MG63 (cell line): ENCODE results near the gene SPIN4. TPM values are rescaled to one million over a fixed set of nuclear protein-coding genes. Genes with fewer than 3 reads are reported as not detected.
"Not testable (repeated sequence)": the region's sequence is repeated elsewhere in the genome, so short reads cannot be mapped to it uniquely, and the experiment has no call there.

Experiments
- DNase-seq: peaks from one replicate; pipeline ENCODE4 v3.0.0-alpha.2; 2020
- H3K27me3 ChIP-seq: fragments of 250-450 bp; sonication (Bioruptor Pico); 2 replicates; pipeline ENCODE4 v1.5.1; 2020; ENCODE audit warnings: mild to moderate bottlenecking, moderate library complexity
- H3K36me3 ChIP-seq: fragments of 250-450 bp; sonication (Bioruptor Pico); 2 replicates; pipeline ENCODE4 v1.5.1; 2020; ENCODE audit warnings: mild to moderate bottlenecking, moderate library complexity
- H3K4me3 ChIP-seq: fragments of 250-450 bp; sonication (Bioruptor Pico); 2 replicates; pipeline ENCODE4 v1.5.1; 2020; ENCODE audit warnings: mild to moderate bottlenecking, moderate library complexity
- H3K9me3 ChIP-seq: fragments of 250-450 bp; sonication (Bioruptor Pico); 2 replicates; pipeline ENCODE4 v1.5.1; 2020; ENCODE audit warnings: mild to moderate bottlenecking, moderate library complexity
- total RNA-seq: library from RNA; depleted of rRNA; stranded (reverse); fragments of >200 nt; shearing (Covaris generic); gene quantifications from 2 replicates; pipeline ENCODE4 v1.2.3, GENCODE V29; 2014; ENCODE audit warnings: low replicate concordance; rRNA removed

SPIN4 gene
- 4.1 and 4.4 TPM in 2 replicates for total RNA-seq

DNA sequence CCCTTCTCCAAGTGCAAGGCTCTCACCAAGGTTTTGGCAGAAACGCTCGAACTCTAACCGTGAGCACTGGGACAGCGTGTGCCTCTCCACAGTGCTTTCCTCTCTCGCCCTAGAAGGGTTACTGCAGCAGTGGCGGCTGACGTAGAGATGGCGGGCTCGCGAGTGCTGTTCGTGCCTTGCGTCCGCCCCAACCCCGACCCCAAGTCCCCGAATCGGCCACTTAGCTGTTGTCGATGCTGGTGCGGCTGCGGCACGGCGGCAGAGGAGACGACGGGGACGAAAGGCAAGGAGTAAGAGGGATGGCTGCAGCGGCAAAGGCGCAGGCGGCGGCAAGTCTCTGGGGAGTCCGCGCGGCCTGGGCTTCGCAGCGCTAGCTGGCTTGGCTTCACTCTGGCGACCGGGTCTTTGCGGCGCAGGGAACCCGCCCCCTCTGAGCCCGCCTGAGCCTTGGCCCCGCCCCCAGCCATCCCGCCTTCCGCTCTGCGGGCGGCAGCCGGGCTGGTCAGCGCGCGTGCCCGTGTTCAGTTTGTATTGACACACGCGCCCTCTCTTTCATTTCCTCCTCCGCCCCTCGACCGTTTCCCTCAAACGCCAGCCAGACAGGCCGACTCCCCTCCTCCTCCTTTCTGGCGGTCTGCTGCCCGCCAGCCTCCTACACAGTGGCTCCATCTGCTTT is at the start of gene SPIN4:
Gene SPIN4 (minus strand): TSS at position 392 of the 676 bp plus-strand sequence. CDS start 513 bp downstream, outside the sequence.
- H3K9me3 ChIP-seq, result no peaks in the 10 kb centered on the region
- DNase-seq, result peak; percentile 90
- H3K36me3 ChIP-seq, result no peaks in the 10 kb centered on the region
- peak within 1 kb of the TSS; percentile 66 for H3K4me3 ChIP-seq
- no peaks in the 10 kb centered on the region for H3K27me3 ChIP-seq

- no peak for DNase-seq
- Histone ChIP-seq H3K9me3 (no peaks in the 10 kb centered on the region), H3K27me3 (no peaks in the 10 kb centered on the region), H3K36me3 (no peaks in the 10 kb centered on the region), H3K4me3 (no peak overlapping the region)
Measured at GRCh38 chrX:63400340-63400739, 49.2 kb upstream of the SPIN4 start.

- H3K4me3 ChIP-seq, result no peak overlapping the region
- H3K36me3 ChIP-seq, result no peaks in the 10 kb centered on the region
- no peaks in the 10 kb centered on the region for H3K9me3 ChIP-seq
- no peak for DNase-seq
- no peaks in the 10 kb centered on the region for H3K27me3 ChIP-seq
Measured at GRCh38 chrX:63394872-63395271, 43.7 kb upstream of the SPIN4 start.

DNA sequence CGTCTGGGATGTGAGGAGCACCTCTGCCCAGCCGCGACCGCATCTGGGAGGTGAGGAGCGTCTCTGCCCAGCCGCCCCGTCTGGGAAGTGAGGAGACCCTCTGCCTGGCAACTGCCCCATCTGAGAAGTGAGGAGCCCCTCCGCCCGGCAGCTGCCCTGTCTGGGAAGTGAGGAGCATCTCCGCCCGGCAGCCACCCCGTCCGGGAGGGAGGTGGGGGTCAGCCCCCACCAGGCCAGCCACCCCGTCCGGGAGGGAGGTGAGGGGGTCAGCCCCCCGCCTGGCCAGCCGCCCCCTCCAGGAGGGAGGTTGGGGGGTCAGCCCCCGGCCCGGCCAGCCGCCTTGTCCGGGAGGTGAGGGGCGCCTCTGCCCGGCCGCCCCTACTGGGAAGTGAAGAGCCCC is 42.0 kb upstream of the SPIN4 start:
- H3K36me3 ChIP-seq, H3K4me3 ChIP-seq, H3K9me3 ChIP-seq, H3K27me3 ChIP-seq, DNase-seq: not testable (repeated sequence)

GRCh38 chrX:63387411-63387810 is 36.3 kb upstream of the SPIN4 start:
- no peaks in the 10 kb centered on the region for H3K36me3 ChIP-seq
- H3K9me3 ChIP-seq, result no peaks in the 10 kb centered on the region

GRCh38 chrX:63384263-63384662 is 33.1 kb upstream of the SPIN4 start:
- not testable (repeated sequence) for H3K4me3 ChIP-seq

More at GRCh38 chrX:63387411-63387810, 36.3 kb upstream of the SPIN4 start:
- DNase-seq, result no peak
- Histone ChIP-seq H3K4me3 (no peak overlapping the region), H3K27me3 (no peaks in the 10 kb centered on the region)

GRCh38 chrX:63373012-63373411 is 21.9 kb upstream of the SPIN4 start:
- not testable (repeated sequence) for H3K9me3 ChIP-seq, H3K36me3 ChIP-seq, H3K27me3 ChIP-seq

More at GRCh38 chrX:63384263-63384662, 33.1 kb upstream of the SPIN4 start:
- H3K27me3 ChIP-seq, H3K9me3 ChIP-seq, DNase-seq, H3K36me3 ChIP-seq: not testable (repeated sequence)

GRCh38 chrX:63367699-63368098 is 16.6 kb upstream of the SPIN4 start:
- DNase-seq, H3K9me3 ChIP-seq, H3K36me3 ChIP-seq, H3K27me3 ChIP-seq, H3K4me3 ChIP-seq: not testable (repeated sequence)

More at GRCh38 chrX:63373012-63373411, 21.9 kb upstream of the SPIN4 start:
- H3K4me3 ChIP-seq, DNase-seq: not testable (repeated sequence)

DNA sequence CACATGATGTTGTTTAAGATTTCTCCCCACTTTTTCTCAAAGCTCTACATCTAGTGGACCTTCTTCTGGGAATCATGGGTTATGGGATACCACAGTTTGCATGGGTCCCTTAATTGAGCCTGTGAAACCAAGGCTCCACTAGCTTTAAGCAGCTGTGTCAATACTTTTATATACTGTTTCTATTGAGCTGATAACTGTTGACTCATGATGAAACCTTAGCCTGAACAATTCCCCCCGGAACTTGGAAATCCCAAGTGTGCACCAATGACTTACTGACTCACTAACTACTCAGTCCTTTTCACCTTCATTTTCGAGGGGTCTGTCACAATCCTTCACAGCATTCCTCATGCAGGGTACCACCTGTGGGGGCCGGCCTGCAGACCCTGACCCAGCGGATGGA is 12.7 kb upstream of the SPIN4 start:
- Histone ChIP-seq H3K36me3 (no peaks in the 10 kb centered on the region), H3K9me3 (no peaks in the 10 kb centered on the region), H3K27me3 (no peaks in the 10 kb centered on the region), H3K4me3 (no peak overlapping the region)
- no peak for DNase-seq

DNA sequence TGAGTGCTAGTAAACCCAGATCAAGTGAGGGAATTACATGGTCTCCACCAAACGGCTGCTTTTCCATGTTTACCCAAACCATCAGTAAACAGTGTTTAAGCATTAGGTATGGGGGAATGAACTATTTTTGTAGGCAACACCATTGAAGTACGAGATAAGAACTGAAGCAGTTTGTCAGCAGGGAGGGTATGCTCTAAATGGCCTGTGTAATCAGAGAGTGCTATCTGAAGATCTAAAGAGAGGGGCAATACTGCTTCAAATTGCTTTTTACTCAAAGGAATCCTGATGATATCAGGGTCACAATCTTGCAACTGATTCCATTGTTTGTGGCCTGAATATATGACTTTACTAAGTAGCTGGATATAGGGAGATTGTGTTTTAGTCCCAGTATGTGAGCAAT is 10.4 kb upstream of the SPIN4 start:
- Histone ChIP-seq H3K4me3 (no peak overlapping the region), H3K27me3 (no peaks in the 10 kb centered on the region), H3K36me3 (no peaks in the 10 kb centered on the region), H3K9me3 (no peaks in the 10 kb centered on the region)
- no peak for DNase-seq

DNA sequence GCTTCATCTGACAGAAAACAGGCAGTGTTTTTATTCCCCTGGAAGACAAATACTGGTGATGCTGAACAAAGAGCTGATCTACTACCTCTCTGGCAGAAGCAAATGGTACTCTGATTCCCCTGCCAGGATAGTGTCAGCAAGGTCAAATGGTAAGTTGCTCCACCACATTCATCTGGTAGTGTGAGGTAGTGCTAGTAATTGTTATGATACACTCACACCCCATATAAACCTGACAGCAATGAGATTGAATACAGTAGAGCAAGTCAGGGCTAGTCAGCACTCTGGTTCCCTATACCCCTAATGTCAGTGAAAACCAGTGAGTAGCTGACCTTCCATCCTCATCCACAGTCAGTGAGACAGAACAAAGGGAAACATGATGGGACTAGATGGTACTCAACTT is 3.4 kb upstream of the SPIN4 start:
- H3K4me3 ChIP-seq, result no peak overlapping the region
- DNase-seq, result no peak
- H3K27me3 ChIP-seq, result no peaks in the 10 kb centered on the region
- no peaks in the 10 kb centered on the region for H3K9me3 ChIP-seq
- no peaks in the 10 kb centered on the region for H3K36me3 ChIP-seq

GRCh38 chrX:63350465-63350877 is 661 bp downstream of the SPIN4 start:
- H3K9me3 ChIP-seq, result no peaks in the 10 kb centered on the region
- H3K27me3 ChIP-seq, result no peaks in the 10 kb centered on the region
- H3K36me3 ChIP-seq, result no peaks in the 10 kb centered on the region
- DNase-seq, result peak; percentile 13
- H3K4me3 ChIP-seq, result peak overlapping the region; percentile 66

- Histone ChIP-seq H3K36me3 (no peaks in the 10 kb centered on the region), H3K4me3 (peak overlapping the region; percentile 66), H3K27me3 (no peaks in the 10 kb centered on the region), H3K9me3 (no peaks in the 10 kb centered on the region)
- no peak for DNase-seq
Measured at GRCh38 chrX:63349307-63349706, 1.8 kb downstream of the SPIN4 start.

GRCh38 chrX:63330681-63331080 is 20.5 kb downstream of the SPIN4 start:
- Histone ChIP-seq H3K36me3 (no peaks in the 10 kb centered on the region), H3K27me3 (no peaks in the 10 kb centered on the region), H3K9me3 (no peaks in the 10 kb centered on the region), H3K4me3 (no peak overlapping the region)
- peak; percentile 4 for DNase-seq

DNA sequence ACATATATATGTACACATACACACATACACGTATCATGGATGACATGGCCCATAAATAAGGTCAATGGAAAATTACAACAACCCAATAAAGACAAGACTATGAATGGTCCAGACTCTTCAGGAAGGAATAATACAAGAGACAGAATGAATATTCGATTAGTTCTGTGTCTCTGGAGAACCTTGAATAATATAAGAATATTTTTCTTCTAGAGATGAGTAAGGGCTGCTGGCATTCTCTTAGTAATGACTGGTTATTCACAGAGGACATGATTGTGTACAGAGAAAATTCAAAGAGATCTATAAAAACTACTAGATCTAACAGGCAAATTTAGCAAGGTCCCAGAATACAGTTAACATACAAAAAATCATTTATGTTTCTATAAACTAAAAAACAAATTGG is 23.3 kb downstream of the SPIN4 start:
- no peaks in the 10 kb centered on the region for H3K9me3 ChIP-seq
- H3K4me3 ChIP-seq, result no peak overlapping the region
- no peaks in the 10 kb centered on the region for H3K36me3 ChIP-seq
- DNase-seq, result no peak
- no peaks in the 10 kb centered on the region for H3K27me3 ChIP-seq

- Histone ChIP-seq H3K4me3 (no peak overlapping the region), H3K27me3 (no peaks in the 10 kb centered on the region), H3K9me3 (no peaks in the 10 kb centered on the region), H3K36me3 (no peaks in the 10 kb centered on the region)
- no peak for DNase-seq
Measured at GRCh38 chrX:63299596-63299995, 51.5 kb downstream of the SPIN4 start.
